GM12892 (cell line): ENCODE data around the gene MYO3B.

Experiments used
- POLR2A ChIP-seq: IDR thresholded peaks from 2 replicates; pipeline ENCODE4 v1.6.1; 2011; ENCODE audit warnings: low read depth, low read length, control low read depth
- TAF1 ChIP-seq: IDR thresholded peaks from 2 replicates; pipeline ENCODE4 v1.6.1; 2011; ENCODE audit warnings: low read depth, mild to moderate bottlenecking, control low read depth, low read length, borderline replicate concordance

DNA sequence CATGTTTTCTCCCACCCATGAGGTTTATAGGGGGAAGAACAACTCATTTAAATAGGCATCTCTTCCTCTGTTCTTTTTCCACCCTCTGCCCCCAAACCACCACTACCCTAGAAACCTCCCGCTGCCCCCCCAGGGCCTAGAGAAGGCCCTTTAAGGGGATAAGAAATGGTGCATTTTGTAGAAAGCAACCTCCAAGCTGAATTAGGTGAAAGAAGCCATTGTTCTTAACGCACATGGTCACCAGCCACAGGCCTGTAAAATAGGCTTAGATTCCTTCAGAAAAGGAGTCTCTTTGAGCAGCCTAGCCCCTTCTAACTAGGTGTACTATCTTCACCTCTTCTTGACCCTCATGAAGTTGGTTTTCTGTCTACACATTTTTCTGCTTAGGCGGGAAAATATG, 418.6 kb downstream of the MYO3B start:
- TF ChIP-seq POLR2A (no peak), TAF1 (no peak)
